ENCODE results near the gene PEX16.
"Not testable (repeated sequence)": the region's sequence is repeated elsewhere in the genome, so short reads cannot be mapped to it uniquely, and the experiment has no call there.

Gene PEX16

GRCh38 chr11:45917286-45917622 lies 423 bp downstream of the PEX16 start:
- peak in 1 of 2 donors; percentile 35 for DNase-seq

- no peak for DNase-seq
Measured at GRCh38 chr11:45915446-45915845, 2.2 kb downstream of the PEX16 start.

- DNase-seq: no peak
Measured at GRCh38 chr11:45913942-45914635, 3.6 kb downstream of the PEX16 start.

GRCh38 chr11:45913514-45913913 lies 4.2 kb downstream of the PEX16 start:
- DNase-seq: no peak

DNA sequence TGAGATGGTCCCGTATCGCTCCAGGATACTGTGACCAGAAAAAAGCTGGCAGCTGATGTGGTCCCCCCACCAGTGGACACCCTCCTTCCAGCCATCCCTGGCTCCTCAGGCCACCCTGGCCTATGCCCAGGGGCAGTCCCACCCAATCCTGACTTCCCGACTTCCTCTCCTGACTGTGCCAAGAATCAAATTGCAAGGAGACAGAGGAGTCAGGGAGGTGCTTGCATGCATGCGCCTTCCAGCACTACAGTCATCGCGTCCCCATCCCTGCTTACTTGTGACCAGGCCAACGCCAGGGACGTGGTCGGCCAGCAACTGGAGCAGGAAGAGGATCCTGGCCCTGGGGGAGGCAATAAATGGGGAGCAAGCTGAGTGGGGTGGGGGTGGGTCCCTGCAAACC lies 7.1 kb downstream of the PEX16 start:
- DNase-seq: no peak

DNA sequence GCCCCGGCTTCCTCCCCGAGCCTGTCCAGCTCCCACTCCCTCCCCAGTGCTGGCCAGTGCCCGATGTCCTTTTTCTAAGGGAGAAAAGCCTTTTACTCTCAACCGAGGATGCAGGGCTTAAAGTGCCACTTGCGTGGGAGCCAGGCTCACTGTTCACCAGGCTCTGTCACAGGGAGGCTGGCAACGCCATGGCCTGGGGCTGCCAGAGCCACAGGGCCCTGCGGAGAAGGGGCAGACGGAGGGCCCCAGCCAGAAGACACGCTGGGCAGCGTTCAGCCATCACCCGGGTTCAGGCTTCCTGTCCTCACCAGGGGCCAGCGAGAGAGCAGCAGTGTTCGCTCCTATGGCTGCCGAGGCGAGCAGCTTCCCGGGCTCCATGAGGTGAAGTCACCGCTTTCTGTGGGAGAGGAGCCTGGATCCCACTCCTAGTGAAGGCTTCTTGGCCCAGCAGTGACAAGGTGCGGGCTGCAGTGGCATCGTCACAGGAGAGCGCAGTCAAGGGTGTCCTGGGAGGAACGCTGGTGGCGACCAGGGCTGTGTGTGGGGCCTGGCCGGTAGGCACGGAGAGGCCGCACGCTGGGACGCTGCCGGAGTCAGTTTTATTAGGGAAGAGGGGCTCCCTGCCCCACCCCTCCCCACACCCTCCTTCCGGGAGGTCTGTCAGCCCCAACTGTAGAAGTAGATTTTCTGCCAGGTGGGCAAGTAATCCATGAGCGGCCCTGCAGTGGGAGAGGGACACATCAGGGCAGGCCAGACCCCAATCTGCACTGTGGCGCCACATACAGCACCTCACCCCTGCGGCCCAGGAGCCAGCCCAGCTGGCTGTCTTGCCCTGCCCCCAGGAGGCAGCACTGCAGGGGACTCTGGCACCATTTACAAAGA lies 7.8 kb downstream of the PEX16 start:
- no peak for DNase-seq

DNA sequence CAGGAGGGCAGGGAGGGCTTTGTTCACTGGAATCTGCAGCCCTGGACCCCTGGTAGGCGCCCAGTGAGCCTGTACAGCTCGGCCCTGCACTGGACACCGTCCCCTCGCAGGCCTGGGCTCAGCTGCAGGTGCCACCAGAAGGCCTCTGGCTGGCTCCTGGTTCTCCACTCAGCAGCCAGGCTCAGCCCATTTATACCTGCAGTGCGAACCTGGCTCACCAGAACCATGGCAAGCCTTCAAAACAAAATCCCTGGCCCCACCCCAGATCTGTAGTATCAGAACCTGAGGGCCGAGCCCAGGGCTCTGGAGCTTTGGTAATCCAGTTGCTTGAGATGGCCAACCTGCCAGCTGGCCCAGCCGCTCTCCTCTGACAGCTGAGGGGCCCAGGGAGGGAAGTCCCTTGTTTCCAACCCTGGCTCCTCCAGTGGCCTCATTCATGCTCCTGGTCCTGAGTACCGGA lies 9.7 kb downstream of the PEX16 start:
- DNase-seq: no peak

- DNase-seq: no peak
Measured at GRCh38 chr11:45906965-45907611, 10.6 kb downstream of the PEX16 start, which contains the start of gene FREY1. Gene FREY1 (minus strand): TSS chr11:45907271. CDS start chr11:45907245, 26 bp downstream.

DNA sequence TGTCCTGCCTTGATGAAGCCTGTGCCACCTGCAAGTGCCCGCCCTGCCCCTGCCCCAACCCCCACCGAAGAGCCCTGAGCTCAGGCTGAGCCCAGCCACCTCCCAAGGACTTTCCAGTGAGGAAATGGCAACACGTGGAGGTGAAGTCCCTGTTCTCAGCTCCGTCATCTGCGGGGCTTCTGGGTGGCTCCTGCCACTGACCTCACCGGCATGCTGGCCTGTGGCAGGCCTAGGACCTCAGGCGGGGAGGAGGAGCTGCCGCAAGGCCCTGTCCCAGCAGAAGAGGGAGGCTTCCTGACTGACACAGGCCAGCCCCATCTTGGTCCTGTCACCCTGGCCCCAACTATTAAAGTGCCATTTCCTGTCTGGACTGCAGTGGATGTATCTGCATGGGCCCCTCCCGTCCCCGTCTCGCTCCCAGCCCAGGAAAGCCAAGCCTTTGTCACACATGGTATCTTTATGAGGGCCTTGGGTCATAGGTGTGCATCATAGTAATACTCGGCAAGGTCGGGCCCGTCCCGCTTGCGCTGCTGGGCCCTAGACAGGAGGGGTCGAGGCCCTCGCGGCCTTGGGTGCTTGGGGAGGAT lies 11.5 kb downstream of the PEX16 start:
- DNase-seq: peak in 1 of 2 donors; percentile 50

DNA sequence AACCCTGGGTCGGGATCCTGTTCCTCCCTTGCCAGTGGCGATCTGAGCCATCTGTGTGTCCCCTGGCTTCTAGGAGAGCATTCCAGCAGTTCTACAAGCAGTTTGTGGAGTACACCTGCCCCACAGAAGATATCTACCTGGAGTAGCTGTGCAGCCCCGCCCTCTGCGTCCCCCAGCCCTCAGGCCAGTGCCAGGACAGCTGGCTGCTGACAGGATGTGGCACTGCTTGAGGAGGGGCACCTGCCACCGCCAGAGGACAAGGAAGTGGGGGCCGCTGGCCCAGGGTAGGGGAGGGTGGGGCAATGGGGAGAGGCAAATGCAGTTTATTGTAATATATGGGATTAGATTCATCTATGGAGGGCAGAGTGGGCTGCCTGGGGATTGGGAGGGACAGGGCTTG lies 12.1 kb downstream of the PEX16 start:
- DNase-seq: not testable (repeated sequence)

- DNase-seq: no peak
Measured at GRCh38 chr11:45905095-45905494, 12.6 kb downstream of the PEX16 start.

GRCh38 chr11:45904309-45904915 lies 13.3 kb downstream of the PEX16 start:
- no peak for DNase-seq

GRCh38 chr11:45902452-45903380 lies 15.0 kb downstream of the PEX16 start:
- no peak for DNase-seq

DNA sequence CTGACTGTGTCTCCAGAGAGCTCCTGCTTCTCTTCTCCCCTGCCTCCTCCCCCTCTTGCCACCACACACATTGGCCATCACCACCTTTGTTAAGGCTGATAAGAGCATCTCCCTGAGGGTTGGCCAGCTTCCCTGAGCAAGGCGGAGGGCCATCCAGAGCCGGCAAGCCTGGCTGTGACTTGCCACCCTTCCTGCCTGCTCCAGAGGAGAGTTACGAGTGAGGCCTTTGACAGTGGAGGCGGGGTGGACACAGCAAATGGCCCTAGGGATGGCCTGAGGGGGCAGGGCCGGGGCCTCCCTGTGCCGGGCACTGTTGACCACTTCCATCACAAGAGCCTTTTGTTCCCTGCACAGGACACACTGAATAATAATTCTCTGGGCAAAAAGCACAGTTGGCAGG lies 16.1 kb downstream of the PEX16 start:
- DNase-seq: no peak

DNA sequence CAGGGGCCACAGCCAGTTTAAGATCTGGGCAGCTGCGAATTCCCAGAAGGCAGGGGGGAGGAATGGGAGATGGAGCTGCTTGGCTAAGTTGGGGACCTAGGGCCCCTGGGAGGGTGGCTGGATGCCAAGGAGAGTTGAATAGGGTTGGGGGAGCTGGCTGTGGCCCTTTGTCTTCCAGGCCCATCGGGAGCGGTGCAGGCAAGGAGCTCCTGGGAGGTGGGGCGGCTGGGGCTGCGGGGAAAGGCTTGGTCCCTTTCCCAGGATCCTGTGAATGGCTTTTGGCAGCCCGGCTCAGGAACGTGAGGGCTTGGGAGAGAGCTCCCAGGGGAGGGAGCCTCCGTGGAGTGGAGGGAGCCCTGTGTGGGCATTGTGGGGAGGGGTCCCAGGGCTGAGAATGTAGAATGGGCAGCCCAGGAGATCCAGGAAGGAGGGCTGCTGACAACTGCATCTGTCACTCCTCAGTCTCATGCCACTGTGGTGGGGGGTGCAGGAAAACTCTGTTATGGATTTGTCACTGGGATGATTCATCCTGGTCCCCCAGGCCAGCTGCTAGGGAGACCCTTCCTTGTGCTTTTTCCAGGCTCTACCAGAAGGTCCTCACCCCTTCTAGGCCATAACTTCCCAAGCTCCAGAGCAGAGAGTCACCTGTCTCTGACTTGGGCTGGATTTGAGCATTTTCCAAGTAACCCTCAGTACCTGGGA lies 16.6 kb downstream of the PEX16 start:
- DNase-seq: no peak

- DNase-seq: not testable (repeated sequence)
Measured at GRCh38 chr11:45900175-45900800, 17.4 kb downstream of the PEX16 start.

GRCh38 chr11:45899448-45900174 lies 18.1 kb downstream of the PEX16 start:
- peak; percentile 75 to 85 for DNase-seq

- DNase-seq: no peak
Measured at GRCh38 chr11:45899086-45899447, 18.6 kb downstream of the PEX16 start.

DNA sequence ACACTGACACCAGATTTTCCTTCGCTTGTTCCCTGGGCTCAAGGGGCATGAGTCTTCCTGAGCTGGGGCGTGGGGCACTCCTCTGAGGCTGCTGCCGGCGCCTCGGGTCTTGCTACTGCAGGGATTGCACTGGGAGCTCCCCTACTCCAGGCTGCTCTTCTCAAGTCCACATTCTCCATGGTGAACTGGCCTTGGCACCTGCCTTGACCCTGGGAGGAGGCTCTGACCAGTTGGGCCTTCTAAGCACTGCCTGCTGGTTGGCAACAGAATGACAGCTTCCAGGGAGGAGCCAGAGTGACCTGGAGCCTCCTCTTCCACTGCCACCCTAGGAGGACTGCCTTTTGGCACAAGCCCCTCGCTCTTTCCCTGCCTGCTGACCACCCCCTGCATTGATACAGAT lies 20.1 kb downstream of the PEX16 start:
- no peak for DNase-seq
